Thoracic aorta (tissue), 2 donors: ENCODE results near the gene COL20A1. TPM values are rescaled to one million over a fixed set of nuclear protein-coding genes. Genes with fewer than 3 reads are reported as not detected.

ENCODE experiments used
- ATAC-seq: fragments of 150-250 bp; one replicate; pipeline ENCODE4 v1.8.0; 2017; ENCODE audit warnings: low read depth; ENCODE audit not compliant: insufficient number of reproducible peaks, low FRiP score
- DNase-seq: peaks from one replicate; pipeline ENCODE4 v3.0.0-alpha.2; 2020; ENCODE audit warnings: low spot score
- H3K27ac ChIP-seq, 2 donors: fragments of 200-600 bp; sonication (generic); 1 replicate in 1 of 2; 2 replicates in 1 of 2; pipeline ENCODE4 v1.5.1; 2016; ENCODE audit warnings: mild to moderate bottlenecking in 2 of 2, moderate library complexity in 2 of 2
- H3K27me3 ChIP-seq: fragments of 200-600 bp; sonication (generic); replicated peaks from 2 replicates; pipeline ENCODE4 v1.6.0; 2016; ENCODE audit warnings: mild to moderate bottlenecking; ENCODE audit not compliant: insufficient read depth
- H3K36me3 ChIP-seq: fragments of 200-600 bp; sonication (generic); one replicate; pipeline ENCODE4 v1.5.1; 2016
- H3K4me1 ChIP-seq, 2 donors: fragments of 200-600 bp; sonication (generic); 1 replicate in 1 of 2; 2 replicates in 1 of 2; pipeline versions ENCODE4 v1.5.1 to v1.6.0; 2016; ENCODE audit warnings: low read depth in 2 of 2, mild to moderate bottlenecking in 1 of 2; ENCODE audit not compliant: control insufficient read depth in 1 of 2
- H3K4me3 ChIP-seq: fragments of 200-600 bp; sonication (generic); 2 replicates; pipeline ENCODE4 v1.5.1; 2016; ENCODE audit warnings: mild to moderate bottlenecking
- H3K9me3 ChIP-seq: fragments of 200-600 bp; sonication (generic); 2 replicates; pipeline ENCODE4 v1.5.1; 2016
- CTCF ChIP-seq: fragments of 200-600 bp; sonication (generic); IDR thresholded peaks from one replicate; pipeline ENCODE4 v1.5.1; 2019; ENCODE audit warnings: antibody characterized with exemption
- total RNA-seq, 2 donors: library from RNA; depleted of rRNA; stranded (reverse); fragments of >200 nt; gene quantifications; one replicate each; pipeline versions ENCODE4 v1.1.0 to v1.2.3, GENCODE V29; 2016

The COL20A1 gene
- total RNA-seq, 2 donors from 2014 or later = not detected

DNA sequence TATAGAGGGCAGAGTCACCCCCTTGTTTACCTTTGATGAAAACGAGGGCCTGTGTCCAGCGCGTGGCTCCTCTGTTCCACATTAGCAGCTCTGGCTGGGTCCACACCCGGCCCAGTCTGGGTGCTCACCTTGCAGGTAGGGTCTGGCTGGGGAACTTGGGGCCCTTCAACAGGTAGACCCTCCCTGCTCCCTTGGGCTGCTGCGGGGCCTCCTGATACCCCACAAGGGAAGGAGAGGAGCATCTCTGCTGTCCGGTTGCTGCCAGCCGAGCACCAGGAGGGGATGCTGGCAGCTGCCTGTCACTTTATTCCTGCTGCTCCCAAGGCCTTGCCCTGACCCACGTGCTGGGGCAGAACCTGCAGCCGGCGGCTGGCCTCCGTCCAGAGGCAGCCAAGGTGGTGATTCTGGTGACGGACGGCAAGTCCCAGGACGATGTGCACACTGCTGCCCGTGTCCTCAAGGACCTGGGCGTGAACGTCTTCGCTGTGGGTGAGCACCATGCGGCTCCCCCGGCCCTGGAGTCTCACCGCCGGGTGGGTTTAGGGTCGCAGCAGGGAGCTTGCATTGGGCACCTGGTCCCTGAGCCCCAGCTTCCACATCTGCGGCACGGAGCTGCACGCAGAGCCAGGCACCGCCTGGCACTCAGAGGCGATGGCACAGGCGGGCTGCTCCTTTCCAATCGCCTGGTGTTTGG, 15.4 kb downstream of the COL20A1 start:
- ATAC-seq = no peak
- H3K4me3 ChIP-seq = no peak overlapping the region
- no peaks in the 10 kb centered on the region for H3K36me3 ChIP-seq
- H3K9me3 ChIP-seq = no peaks in the 10 kb centered on the region
- H3K4me1 ChIP-seq = no peaks in the 10 kb centered on the region
- no peaks in the 10 kb centered on the region for H3K27me3 ChIP-seq
- TF ChIP-seq CTCF = no peak
- no peak overlapping the region for H3K27ac ChIP-seq
- DNase-seq = no peak

- DNase-seq (no peak), ATAC-seq (no peak)
- peak; percentile 74 for TF ChIP-seq CTCF
- Histone ChIP-seq H3K4me3 (no peak overlapping the region), H3K27me3 (no peaks in the 10 kb centered on the region), H3K9me3 (no peaks in the 10 kb centered on the region), H3K36me3 (no peaks in the 10 kb centered on the region), H3K4me1 (no peaks in the 10 kb centered on the region), H3K27ac (no peak overlapping the region)
These were observed 16.5 kb downstream of the COL20A1 start for GRCh38 chr20:63309261-63310071.

- ATAC-seq (no peak), DNase-seq (no peak)
- H3K36me3 ChIP-seq = no peaks in the 10 kb centered on the region
- H3K4me1 ChIP-seq = no peaks in the 10 kb centered on the region
- H3K27me3 ChIP-seq = no peaks in the 10 kb centered on the region
- H3K9me3 ChIP-seq = no peaks in the 10 kb centered on the region
- H3K4me3 ChIP-seq = no peak overlapping the region
- no peak for TF ChIP-seq CTCF
- no peak overlapping the region for H3K27ac ChIP-seq
These were observed 17.4 kb downstream of the COL20A1 start for GRCh38 chr20:63310265-63310991.

GRCh38 chr20:63311186-63311832, 18.3 kb downstream of the COL20A1 start:
- no peak for ATAC-seq
- H3K9me3 ChIP-seq = no peaks in the 10 kb centered on the region
- H3K27me3 ChIP-seq = no peaks in the 10 kb centered on the region
- no peaks in the 10 kb centered on the region for H3K36me3 ChIP-seq
- H3K4me3 ChIP-seq = no peak overlapping the region
- no peaks in the 10 kb centered on the region for H3K4me1 ChIP-seq
- no peak for DNase-seq
- TF ChIP-seq CTCF = no peak
- no peak overlapping the region for H3K27ac ChIP-seq
